IMR-90 (cell line): ENCODE measurements around the gene ANKRD33B. TPM values are rescaled to one million over a fixed set of nuclear protein-coding genes. Genes with fewer than 3 reads are reported as not detected.

Source experiments
- ATAC-seq: fragments of 200-7000 bp; cut with Tn5 transposase; 2 replicates; pipeline ENCODE4 v1.9.1; 2020; ENCODE audit warnings: low read depth, mild to moderate bottlenecking, moderate library complexity
- BruUV-seq: library from RNA; stranded (reverse); fragments of 400-500 nt; replicated peaks from 2 replicates; lab custom pipeline; 2021; lab: Mats Ljungman, UMichigan
- CTCF ChIA-PET: fragments of 300-600 bp; formaldehyde crosslinking; extraction: SDS; loops from one replicate; lab custom pipeline; 2021; ENCODE audit warnings: antibody characterized with exemption; lab: Yijun Ruan, JAX
- POLR2A ChIA-PET: fragments of 300-600 bp; sonication (Branson Sonifier 250); formaldehyde crosslinking; loops from one replicate; lab custom pipeline; 2022; ENCODE audit warnings: antibody characterized with exemption; ENCODE audit not compliant: unreplicated experiment; lab: Charles Lee
- DNase-seq: peaks from one replicate; pipeline ENCODE4 v3.0.0; 2013
- H2AFZ ChIP-seq: replicated peaks from 2 replicates; pipeline ENCODE3; 2013; ENCODE audit warnings: low read length, mild to moderate bottlenecking; ENCODE audit not compliant: poor library complexity
- H2AK5ac ChIP-seq: 2 replicates; pipeline ENCODE4 v1.6.1; 2013; ENCODE audit warnings: low read depth, low read length, inconsistent platforms
- H2AK9ac ChIP-seq: replicated peaks from 2 replicates; pipeline ENCODE3; 2013; ENCODE audit warnings: mild to moderate bottlenecking, low read depth, low read length, moderate library complexity; ENCODE audit not compliant: poor library complexity
- H2BK120ac ChIP-seq: 2 replicates; pipeline ENCODE4 v1.6.1; 2013; ENCODE audit warnings: low read depth, low read length, inconsistent platforms
- H2BK15ac ChIP-seq: 3 replicates; pipeline ENCODE4 v1.6.1; 2013; ENCODE audit warnings: low read depth, low read length, inconsistent platforms
- H2BK20ac ChIP-seq: 2 replicates; pipeline ENCODE4 v1.6.1; 2013; ENCODE audit warnings: low read depth, mild to moderate bottlenecking, inconsistent platforms, low read length, moderate library complexity
- H2BK5ac ChIP-seq: 2 replicates; pipeline ENCODE4 v1.6.1; 2013; ENCODE audit warnings: mild to moderate bottlenecking, low read depth, low read length, inconsistent platforms; ENCODE audit not compliant: poor library complexity, severe bottlenecking
- H3K14ac ChIP-seq: replicated peaks from 2 replicates; pipeline ENCODE4 v1.6.1; 2013; ENCODE audit warnings: low read depth, low read length, inconsistent platforms
- H3K18ac ChIP-seq: 2 replicates; pipeline ENCODE4 v1.6.1; 2013; ENCODE audit warnings: low read depth, low read length, control low read depth
- H3K23ac ChIP-seq: 2 replicates; pipeline ENCODE4 v1.6.1; 2013; ENCODE audit warnings: low read depth, low read length, inconsistent platforms
- H3K27ac ChIP-seq: 2 replicates; pipeline ENCODE4 v1.5.1; 2013; ENCODE audit warnings: mild to moderate bottlenecking, control low read depth, low read length; ENCODE audit not compliant: insufficient read depth
- H3K27me3 ChIP-seq: 2 replicates; pipeline ENCODE4 v1.6.1; 2013; ENCODE audit warnings: low read length; ENCODE audit not compliant: control insufficient read depth, insufficient read depth
- H3K36me3 ChIP-seq: 2 replicates; pipeline ENCODE4 v1.6.1; 2013; ENCODE audit warnings: low read length, mixed read lengths; ENCODE audit not compliant: control insufficient read depth, insufficient read depth
- H3K4ac ChIP-seq: 2 replicates; pipeline ENCODE4 v1.6.1; 2013; ENCODE audit warnings: low read depth, low read length, inconsistent platforms
- H3K4me1 ChIP-seq: 2 replicates; pipeline ENCODE4 v1.6.1; 2013; ENCODE audit warnings: low read length, mixed read lengths; ENCODE audit not compliant: control insufficient read depth, insufficient read depth
- H3K4me2 ChIP-seq: 2 replicates; pipeline ENCODE4 v1.6.1; 2013; ENCODE audit warnings: low read depth, mild to moderate bottlenecking, control low read depth, low read length, moderate library complexity
- H3K4me3 ChIP-seq: 2 replicates; pipeline ENCODE4 v1.5.1; 2013; ENCODE audit warnings: low read depth, mild to moderate bottlenecking, control low read depth, low read length, moderate library complexity; ENCODE audit not compliant: insufficient read depth
- H3K56ac ChIP-seq: 2 replicates; pipeline ENCODE4 v1.6.1; 2013; ENCODE audit warnings: low read length, inconsistent platforms; ENCODE audit not compliant: insufficient read depth; ENCODE audit errors: extremely low read depth
- H3K79me1 ChIP-seq, 2 experiments: 2 replicates each; pipeline ENCODE4 v1.6.1; 2013; ENCODE audit warnings: low read length in 2 of 2, inconsistent platforms in 1 of 2, low read depth in 1 of 2
- H3K9ac ChIP-seq: 2 replicates; pipeline ENCODE4 v1.6.1; 2013; ENCODE audit warnings: low read depth, low read length, control low read depth
- H3K9me1 ChIP-seq: 2 replicates; pipeline ENCODE4 v1.6.1; 2013; ENCODE audit warnings: low read length, inconsistent platforms; ENCODE audit not compliant: insufficient read depth
- H3K9me3 ChIP-seq: 2 replicates; pipeline ENCODE4 v1.6.1; 2013; ENCODE audit warnings: low read length; ENCODE audit not compliant: control insufficient read depth, insufficient read depth
- H4K20me1 ChIP-seq: 2 replicates; pipeline ENCODE4 v1.6.1; 2013; ENCODE audit warnings: low read length, inconsistent platforms; ENCODE audit not compliant: insufficient read depth
- H4K5ac ChIP-seq: 2 replicates; pipeline ENCODE4 v1.6.1; 2013; ENCODE audit warnings: mild to moderate bottlenecking, low read depth, low read length, control low read depth
- H4K8ac ChIP-seq, 2 experiments: 2 replicates each; pipeline ENCODE4 v1.6.1; 2013; ENCODE audit warnings: low read depth in 2 of 2, low read length in 2 of 2, control low read depth in 1 of 2, inconsistent platforms in 1 of 2
- H4K91ac ChIP-seq: 2 replicates; pipeline ENCODE4 v1.6.1; 2013; ENCODE audit warnings: low read depth, low read length, inconsistent platforms; ENCODE audit not compliant: insufficient read depth
- BHLHE40 ChIP-seq: fragments of 150-350 bp; IDR thresholded peaks from 2 replicates; pipeline ENCODE4 v1.6.1; 2016; ENCODE audit warnings: mild to moderate bottlenecking, low read depth, low read length
- CEBPB ChIP-seq: IDR thresholded peaks from 2 replicates; pipeline ENCODE4 v1.6.1; 2012; ENCODE audit warnings: low read depth, low read length, improper control_type of control experiment
- CHD1 ChIP-seq: IDR thresholded peaks from 2 replicates; pipeline ENCODE4 v1.6.1; 2012; ENCODE audit warnings: low read depth, low read length, improper control_type of control experiment
- FOS ChIP-seq: fragments of 150-350 bp; IDR thresholded peaks from 2 replicates; pipeline ENCODE4 v1.6.1; 2016; ENCODE audit warnings: low read depth, low read length
- MAFK ChIP-seq: IDR thresholded peaks from 2 replicates; pipeline ENCODE4 v1.6.1; 2012; ENCODE audit warnings: low read depth, low read length, improper control_type of control experiment
- MAZ ChIP-seq: IDR thresholded peaks from 2 replicates; pipeline ENCODE4 v1.6.1; 2012; ENCODE audit warnings: low read depth, mild to moderate bottlenecking, low read length, improper control_type of control experiment, moderate library complexity, borderline replicate concordance
- MXI1 ChIP-seq: IDR thresholded peaks from 2 replicates; pipeline ENCODE4 v1.6.1; 2012; ENCODE audit warnings: low read depth, mild to moderate bottlenecking, low read length, moderate library complexity, borderline replicate concordance
- NFE2L2 ChIP-seq: fragments of 150-350 bp; IDR thresholded peaks from 2 replicates; pipeline ENCODE4 v1.6.1; 2016; ENCODE audit warnings: low read depth, mild to moderate bottlenecking, low read length
- POLR2A ChIP-seq: IDR thresholded peaks from 2 replicates; pipeline ENCODE4 v1.6.1; 2012; ENCODE audit warnings: mild to moderate bottlenecking, low read depth, low read length
- RAD21 ChIP-seq: IDR thresholded peaks from 2 replicates; pipeline ENCODE4 v1.6.1; 2012; ENCODE audit warnings: low read length, improper control_type of control experiment
- RCOR1 ChIP-seq: IDR thresholded peaks from 2 replicates; pipeline ENCODE4 v1.6.1; 2012; ENCODE audit warnings: mild to moderate bottlenecking, low read length, improper control_type of control experiment; ENCODE audit not compliant: insufficient replicate concordance
- RFX5 ChIP-seq: IDR thresholded peaks from 2 replicates; pipeline ENCODE4 v1.8.0; 2012; ENCODE audit warnings: low read depth, mild to moderate bottlenecking, low read length, moderate library complexity
- SMC3 ChIP-seq: fragments of 150-350 bp; IDR thresholded peaks from 2 replicates; pipeline ENCODE4 v1.6.1; 2016; ENCODE audit warnings: low read depth, mild to moderate bottlenecking, antibody characterized with exemption, low read length, moderate library complexity
- WGBS, 2 experiments: methylation state at CpG; one replicate each; pipeline versions ENCODE4 v1.1.5 to v1.1.7; 2013; ENCODE audit warnings: missing lambda C conversion rate in 2 of 2; ENCODE audit not compliant: insufficient read length in 1 of 2; ENCODE audit errors: extremely low coverage in 2 of 2; 5-methylcytosine and 5-hydroxymethylcytosine counted together
- dilution Hi-C: fragments of 300-500 bp; cut with HindIII; formaldehyde crosslinking; loops from one replicate; pipeline ENCODE4 v1.14.3; 2018; ENCODE audit warnings: low sequenced_read_pairs; ENCODE audit not compliant: unreplicated experiment
- in situ Hi-C: fragments of 300-500 bp; cut with MboI; formaldehyde crosslinking; loops from 3 replicates; pipeline ENCODE4 v1.14.3; 2019; ENCODE audit warnings: low sequenced_read_pairs, inconsistent platforms, mixed read lengths
- intact Hi-C: fragments of 100-400 bp; cut with micrococcal nuclease; formaldehyde crosslinking; loops from 2 replicates; pipeline ENCODE4 v1.10.0; 2022
- polyA plus RNA-seq, 3 experiments: library from polyadenylated mRNA; depleted of rRNA; stranded (reverse); fragments of >200 nt; gene quantifications; 2 replicates each; pipeline ENCODE4 v1.2.3, GENCODE V29; 2012; ENCODE audit warnings: low replicate concordance in 1 of 3
- total RNA-seq: library from RNA; depleted of rRNA; stranded (reverse); fragments of >200 nt; gene quantifications from 2 replicates; pipeline ENCODE4 v1.2.3, GENCODE V29; 2012
- TF ChIP-seq, protein P1 (sequence below): fragments of 150-350 bp; IDR thresholded peaks from 2 replicates; pipeline ENCODE4 v1.6.1; 2016; ENCODE audit warnings: low read depth, mild to moderate bottlenecking, low read length, moderate library complexity, borderline replicate concordance
- TF ChIP-seq, protein P2 (sequence below): fragments of 150-350 bp; IDR thresholded peaks from 2 replicates; pipeline ENCODE4 v1.6.1; 2017; ENCODE audit warnings: mild to moderate bottlenecking, antibody characterized with exemption, low read length, low read depth
- TF ChIP-seq, protein P3 (sequence below): conservative IDR thresholded peaks from 2 replicates; pipeline ENCODE4 v1.5.1; 2012; ENCODE audit warnings: mild to moderate bottlenecking, low read depth, low read length, improper control_type of control experiment

The ANKRD33B gene
- total and polyA plus RNA-seq, 2 of the 4 experiments (the other 2 are of a cell fraction): 2.5 to 3.3 TPM

GRCh38 chr5:10642367-10642766, 78.5 kb downstream of the ANKRD33B start:
- BruUV-seq: no TSS peak
- H3K56ac ChIP-seq: no peak overlapping the region
- no peak overlapping the region for H3K9ac ChIP-seq
- ChIA-PET CTCF (no interaction called here), POLR2A (no interaction called here)
- H3K4me3 ChIP-seq: no peak overlapping the region
- H2AFZ ChIP-seq: no peak overlapping the region
- no peaks in the 10 kb centered on the region; the same call in 1 of the 2 replicates for H3K4me1 ChIP-seq
- no peak overlapping the region for H3K4ac ChIP-seq
- ATAC-seq: no peak
- TF ChIP-seq RAD21: no peak
- no peak for TF ChIP-seq MAZ
- TF ChIP-seq BHLHE40: no peak
- TF ChIP-seq CEBPB: no peak
- TF ChIP-seq RFX5: no peak
- TF ChIP-seq POLR2A: no peak
- TF ChIP-seq, protein P1, sequence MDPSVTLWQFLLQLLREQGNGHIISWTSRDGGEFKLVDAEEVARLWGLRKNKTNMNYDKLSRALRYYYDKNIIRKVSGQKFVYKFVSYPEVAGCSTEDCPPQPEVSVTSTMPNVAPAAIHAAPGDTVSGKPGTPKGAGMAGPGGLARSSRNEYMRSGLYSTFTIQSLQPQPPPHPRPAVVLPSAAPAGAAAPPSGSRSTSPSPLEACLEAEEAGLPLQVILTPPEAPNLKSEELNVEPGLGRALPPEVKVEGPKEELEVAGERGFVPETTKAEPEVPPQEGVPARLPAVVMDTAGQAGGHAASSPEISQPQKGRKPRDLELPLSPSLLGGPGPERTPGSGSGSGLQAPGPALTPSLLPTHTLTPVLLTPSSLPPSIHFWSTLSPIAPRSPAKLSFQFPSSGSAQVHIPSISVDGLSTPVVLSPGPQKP: no peak
- no peak for TF ChIP-seq CHD1
- TF ChIP-seq MAFK: no peak
- no peak for TF ChIP-seq MXI1
- TF ChIP-seq NFE2L2: no peak
- TF ChIP-seq SMC3: no peak
- TF ChIP-seq, protein P2, sequence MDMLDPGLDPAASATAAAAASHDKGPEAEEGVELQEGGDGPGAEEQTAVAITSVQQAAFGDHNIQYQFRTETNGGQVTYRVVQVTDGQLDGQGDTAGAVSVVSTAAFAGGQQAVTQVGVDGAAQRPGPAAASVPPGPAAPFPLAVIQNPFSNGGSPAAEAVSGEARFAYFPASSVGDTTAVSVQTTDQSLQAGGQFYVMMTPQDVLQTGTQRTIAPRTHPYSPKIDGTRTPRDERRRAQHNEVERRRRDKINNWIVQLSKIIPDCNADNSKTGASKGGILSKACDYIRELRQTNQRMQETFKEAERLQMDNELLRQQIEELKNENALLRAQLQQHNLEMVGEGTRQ: no peak
- TF ChIP-seq, protein P3, sequence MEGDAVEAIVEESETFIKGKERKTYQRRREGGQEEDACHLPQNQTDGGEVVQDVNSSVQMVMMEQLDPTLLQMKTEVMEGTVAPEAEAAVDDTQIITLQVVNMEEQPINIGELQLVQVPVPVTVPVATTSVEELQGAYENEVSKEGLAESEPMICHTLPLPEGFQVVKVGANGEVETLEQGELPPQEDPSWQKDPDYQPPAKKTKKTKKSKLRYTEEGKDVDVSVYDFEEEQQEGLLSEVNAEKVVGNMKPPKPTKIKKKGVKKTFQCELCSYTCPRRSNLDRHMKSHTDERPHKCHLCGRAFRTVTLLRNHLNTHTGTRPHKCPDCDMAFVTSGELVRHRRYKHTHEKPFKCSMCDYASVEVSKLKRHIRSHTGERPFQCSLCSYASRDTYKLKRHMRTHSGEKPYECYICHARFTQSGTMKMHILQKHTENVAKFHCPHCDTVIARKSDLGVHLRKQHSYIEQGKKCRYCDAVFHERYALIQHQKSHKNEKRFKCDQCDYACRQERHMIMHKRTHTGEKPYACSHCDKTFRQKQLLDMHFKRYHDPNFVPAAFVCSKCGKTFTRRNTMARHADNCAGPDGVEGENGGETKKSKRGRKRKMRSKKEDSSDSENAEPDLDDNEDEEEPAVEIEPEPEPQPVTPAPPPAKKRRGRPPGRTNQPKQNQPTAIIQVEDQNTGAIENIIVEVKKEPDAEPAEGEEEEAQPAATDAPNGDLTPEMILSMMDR: no peak
- no peak for TF ChIP-seq RCOR1
- no peak for TF ChIP-seq FOS
- no peak overlapping the region for H3K27ac ChIP-seq
- WGBS, 2 experiments: no CpG with 5 or more reads among the region's 7 CpGs
- peaks cover 8 to 41% of the 10 kb centered on the region in 2 experiments; a peak in 3 of 4 replicates for H3K79me1 ChIP-seq
- no peak overlapping the region for H3K18ac ChIP-seq
- no peak overlapping the region for H2BK20ac ChIP-seq
- H3K27me3 ChIP-seq: no peaks in the 10 kb centered on the region
- intact Hi-C loops: no loop called here
- H2BK5ac ChIP-seq: no peak overlapping the region
- H3K36me3 ChIP-seq: peaks cover 23% of the 10 kb centered on the region
- dilution Hi-C loops: no loop called here
- no peaks in the 10 kb centered on the region for H3K9me3 ChIP-seq
- no peak overlapping the region for H4K5ac ChIP-seq
- H4K91ac ChIP-seq: no peak overlapping the region
- H3K14ac ChIP-seq: no peak overlapping the region
- no peak for DNase-seq
- H3K9me1 ChIP-seq: peaks cover 8% of the 10 kb centered on the region
- H2BK15ac ChIP-seq: no peak overlapping the region
- H3K4me2 ChIP-seq: no peak overlapping the region
- H2AK5ac ChIP-seq: no peak overlapping the region
- H2BK120ac ChIP-seq: no peak overlapping the region
- no peak overlapping the region for H3K23ac ChIP-seq
- in situ Hi-C loops: no loop called here
- no peak overlapping the region for H2AK9ac ChIP-seq
- H4K8ac ChIP-seq: no peak overlapping the region
- peaks cover 28% of the 10 kb centered on the region; the same call in 1 of the 2 replicates for H4K20me1 ChIP-seq
